HEK293 (cell line): ENCODE measurements around the gene GABBR2.

Experiments used
- CTCF ChIA-PET: fragments of 350-600 bp; formaldehyde crosslinking; extraction: SDS; loops from one replicate; lab custom pipeline; 2021; ENCODE audit warnings: antibody characterized with exemption; lab: Yijun Ruan, JAX
- POLR2A ChIA-PET: fragments of 300-600 bp; formaldehyde crosslinking; extraction: SDS; loops from one replicate; lab custom pipeline; 2020; ENCODE audit warnings: antibody characterized with exemption, inconsistent platforms; lab: Yijun Ruan, JAX
- H3K27ac ChIP-seq: fragments of 200-500 bp; sonication (Bioruptor generic); 2 replicates; pipeline ENCODE4 v1.5.1; 2014; ENCODE audit warnings: low read depth, low read length, control low read depth, inconsistent platforms; ENCODE audit errors: extremely low read depth
- H3K36me3 ChIP-seq, 2 experiments: fragments of 200-500 bp in 1 of 2; sonication (Bioruptor generic) in 1 of 2; 1 replicate in 1 of 2; 2 replicates in 1 of 2; pipeline ENCODE4 v1.5.1; 2014 to 2017; ENCODE audit warnings: inconsistent platforms in 2 of 2, low read length in 2 of 2; ENCODE audit not compliant: control insufficient read depth in 2 of 2, insufficient read depth in 1 of 2
- H3K4me1 ChIP-seq: fragments of 200-500 bp; sonication (Bioruptor generic); 2 replicates; pipeline ENCODE4 v1.5.1; 2014; ENCODE audit warnings: mild to moderate bottlenecking, low read length, inconsistent platforms; ENCODE audit not compliant: control insufficient read depth, insufficient read depth
- H3K4me3 ChIP-seq: 2 replicates; pipeline ENCODE4 v1.5.1; 2011; ENCODE audit warnings: low read depth, mild to moderate bottlenecking, control low read depth, low read length, moderate library complexity
- H3K9me3 ChIP-seq: fragments of 200-500 bp; sonication (Bioruptor generic); 2 replicates; pipeline ENCODE4 v1.5.1; 2014; ENCODE audit warnings: low read depth, low read length, inconsistent platforms; ENCODE audit not compliant: control insufficient read depth, insufficient read depth
- GFI1B ChIP-seq: fragments of 450-650 bp; formaldehyde crosslinking; IDR thresholded peaks from 2 replicates; pipeline ENCODE4 v1.5.1; 2016; ENCODE audit warnings: missing biosample characterization, missing genetic modification characterization
- MZF1 ChIP-seq: fragments of 450-650 bp; formaldehyde crosslinking; IDR thresholded peaks from 2 replicates; pipeline ENCODE4 v1.5.1; 2017; ENCODE audit warnings: missing biosample characterization, missing genetic modification characterization, borderline replicate concordance
- PBX3 ChIP-seq: sonication (generic); formaldehyde crosslinking; IDR thresholded peaks from 2 replicates; pipeline ENCODE4 v1.8.1; 2022; ENCODE audit warnings: mild to moderate bottlenecking, moderate library complexity, missing genetic modification reagents
- ZNF148 ChIP-seq: fragments of 450-650 bp; formaldehyde crosslinking; IDR thresholded peaks from 2 replicates; pipeline ENCODE4 v1.5.0; 2017; ENCODE audit warnings: missing biosample characterization, missing genetic modification characterization, borderline replicate concordance
- ZNF221 ChIP-seq: fragments of 450-650 bp; formaldehyde crosslinking; IDR thresholded peaks from 2 replicates; pipeline ENCODE4 v1.5.1; 2017; ENCODE audit warnings: missing biosample characterization, missing genetic modification characterization, borderline replicate concordance
- ZNF311 ChIP-seq: fragments of 450-650 bp; formaldehyde crosslinking; IDR thresholded peaks from 2 replicates; pipeline ENCODE4 v1.5.1; 2017; ENCODE audit warnings: missing biosample characterization, missing genetic modification characterization, borderline replicate concordance
- ZNF341 ChIP-seq: fragments of 450-650 bp; formaldehyde crosslinking; IDR thresholded peaks from 2 replicates; pipeline ENCODE4; 2016; ENCODE audit warnings: low read depth, missing biosample characterization, missing genetic modification characterization
- ZNF394 ChIP-seq: fragments of 450-650 bp; formaldehyde crosslinking; IDR thresholded peaks from 2 replicates; pipeline ENCODE4 v1.5.1; 2016; ENCODE audit warnings: missing biosample characterization, missing genetic modification characterization, mild to moderate bottlenecking, moderate library complexity, borderline replicate concordance
- ZNF513 ChIP-seq: fragments of 450-650 bp; IDR thresholded peaks from 2 replicates; pipeline ENCODE4 v1.5.1; 2018; ENCODE audit warnings: missing biosample characterization, missing genetic modification characterization
- ZNF521 ChIP-seq: fragments of 450-650 bp; formaldehyde crosslinking; IDR thresholded peaks from 2 replicates; pipeline ENCODE4 v1.5.1; 2017; ENCODE audit warnings: missing biosample characterization, mild to moderate bottlenecking, missing genetic modification characterization
- ZNF544 ChIP-seq: fragments of 450-650 bp; formaldehyde crosslinking; IDR thresholded peaks from 2 replicates; pipeline ENCODE4 v1.5.0; 2017; ENCODE audit warnings: missing biosample characterization, missing genetic modification characterization
- ZNF555 ChIP-seq: fragments of 450-650 bp; formaldehyde crosslinking; conservative IDR thresholded peaks from 2 replicates; pipeline ENCODE4 v1.5.1; 2017; ENCODE audit warnings: missing biosample characterization, mild to moderate bottlenecking, missing genetic modification characterization, inconsistent platforms
- ZNF600 ChIP-seq: fragments of 450-650 bp; formaldehyde crosslinking; IDR thresholded peaks from 2 replicates; pipeline ENCODE4 v1.5.1; 2016; ENCODE audit warnings: missing biosample characterization, missing genetic modification characterization
- ZNF621 ChIP-seq: fragments of 450-650 bp; formaldehyde crosslinking; IDR thresholded peaks from 2 replicates; pipeline ENCODE4 v1.5.1; 2017; ENCODE audit warnings: missing biosample characterization, missing genetic modification characterization
- ZNF768 ChIP-seq: fragments of 450-650 bp; formaldehyde crosslinking; IDR thresholded peaks from 2 replicates; pipeline ENCODE4 v1.5.1; 2018; ENCODE audit warnings: missing biosample characterization, mild to moderate bottlenecking, missing genetic modification characterization
- ZNF777 ChIP-seq: fragments of 450-650 bp; formaldehyde crosslinking; IDR thresholded peaks from 2 replicates; pipeline ENCODE4 v1.5.1; 2017; ENCODE audit warnings: missing biosample characterization, missing genetic modification characterization, borderline replicate concordance
- ZNF791 ChIP-seq: fragments of 450-650 bp; formaldehyde crosslinking; IDR thresholded peaks from 2 replicates; pipeline ENCODE4 v1.5.1; 2016; ENCODE audit warnings: missing biosample characterization, missing genetic modification characterization
- TF ChIP-seq, protein P1 (sequence below): fragments of 450-650 bp; formaldehyde crosslinking; IDR thresholded peaks from 2 replicates; pipeline ENCODE4 v1.5.1; 2016; ENCODE audit warnings: missing biosample characterization, missing genetic modification characterization
- TF ChIP-seq, protein P2 (sequence below): fragments of 450-650 bp; formaldehyde crosslinking; conservative IDR thresholded peaks from 2 replicates; pipeline ENCODE4 v1.5.1; 2016; ENCODE audit warnings: low read depth, missing biosample characterization, missing genetic modification characterization

The GABBR2 gene

GRCh38 chr9:98304381-98304780 is 404.4 kb downstream of the GABBR2 start:
- H3K4me3 ChIP-seq: no peak overlapping the region
- no peak for TF ChIP-seq MZF1 (tag by site-specific recombination)
- TF ChIP-seq PBX3 (CRISPR knock-in tag): no peak
- TF ChIP-seq, all 188 proteins: peak for 0
- CTCF ChIA-PET: no interaction called here
- POLR2A ChIA-PET: no interaction called here
- Histone ChIP-seq H3K36me3 (no peaks in the 10 kb centered on the region), H3K9me3 (no peaks in the 10 kb centered on the region), H3K4me1 (no peaks in the 10 kb centered on the region), H3K27ac (no peak overlapping the region)

GRCh38 chr9:98303633-98304125 is 405.1 kb downstream of the GABBR2 start:
- POLR2A ChIA-PET: no interaction called here

More at GRCh38 chr9:98303633-98304125, 405.1 kb downstream of the GABBR2 start:
- TF ChIP-seq ZNF341: no peak
- TF ChIP-seq ZNF394 (tag by site-specific recombination): no peak
- TF ChIP-seq, protein P1, sequence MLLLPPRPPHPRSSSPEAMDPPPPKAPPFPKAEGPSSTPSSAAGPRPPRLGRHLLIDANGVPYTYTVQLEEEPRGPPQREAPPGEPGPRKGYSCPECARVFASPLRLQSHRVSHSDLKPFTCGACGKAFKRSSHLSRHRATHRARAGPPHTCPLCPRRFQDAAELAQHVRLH: no peak
- no peak for TF ChIP-seq ZNF768 (tag by site-specific recombination)
- TF ChIP-seq ZNF311 (tag by site-specific recombination): no peak
- no peak for TF ChIP-seq ZNF777 (tag by site-specific recombination)
- no peak for TF ChIP-seq ZNF791 (tag by site-specific recombination)
- no peak for TF ChIP-seq ZNF148 (tag by site-specific recombination)
- no peak for TF ChIP-seq ZNF221 (tag by site-specific recombination)
- no peak for TF ChIP-seq ZNF521 (tag by site-specific recombination)
- no peak for TF ChIP-seq ZNF600
- TF ChIP-seq, protein P2, sequence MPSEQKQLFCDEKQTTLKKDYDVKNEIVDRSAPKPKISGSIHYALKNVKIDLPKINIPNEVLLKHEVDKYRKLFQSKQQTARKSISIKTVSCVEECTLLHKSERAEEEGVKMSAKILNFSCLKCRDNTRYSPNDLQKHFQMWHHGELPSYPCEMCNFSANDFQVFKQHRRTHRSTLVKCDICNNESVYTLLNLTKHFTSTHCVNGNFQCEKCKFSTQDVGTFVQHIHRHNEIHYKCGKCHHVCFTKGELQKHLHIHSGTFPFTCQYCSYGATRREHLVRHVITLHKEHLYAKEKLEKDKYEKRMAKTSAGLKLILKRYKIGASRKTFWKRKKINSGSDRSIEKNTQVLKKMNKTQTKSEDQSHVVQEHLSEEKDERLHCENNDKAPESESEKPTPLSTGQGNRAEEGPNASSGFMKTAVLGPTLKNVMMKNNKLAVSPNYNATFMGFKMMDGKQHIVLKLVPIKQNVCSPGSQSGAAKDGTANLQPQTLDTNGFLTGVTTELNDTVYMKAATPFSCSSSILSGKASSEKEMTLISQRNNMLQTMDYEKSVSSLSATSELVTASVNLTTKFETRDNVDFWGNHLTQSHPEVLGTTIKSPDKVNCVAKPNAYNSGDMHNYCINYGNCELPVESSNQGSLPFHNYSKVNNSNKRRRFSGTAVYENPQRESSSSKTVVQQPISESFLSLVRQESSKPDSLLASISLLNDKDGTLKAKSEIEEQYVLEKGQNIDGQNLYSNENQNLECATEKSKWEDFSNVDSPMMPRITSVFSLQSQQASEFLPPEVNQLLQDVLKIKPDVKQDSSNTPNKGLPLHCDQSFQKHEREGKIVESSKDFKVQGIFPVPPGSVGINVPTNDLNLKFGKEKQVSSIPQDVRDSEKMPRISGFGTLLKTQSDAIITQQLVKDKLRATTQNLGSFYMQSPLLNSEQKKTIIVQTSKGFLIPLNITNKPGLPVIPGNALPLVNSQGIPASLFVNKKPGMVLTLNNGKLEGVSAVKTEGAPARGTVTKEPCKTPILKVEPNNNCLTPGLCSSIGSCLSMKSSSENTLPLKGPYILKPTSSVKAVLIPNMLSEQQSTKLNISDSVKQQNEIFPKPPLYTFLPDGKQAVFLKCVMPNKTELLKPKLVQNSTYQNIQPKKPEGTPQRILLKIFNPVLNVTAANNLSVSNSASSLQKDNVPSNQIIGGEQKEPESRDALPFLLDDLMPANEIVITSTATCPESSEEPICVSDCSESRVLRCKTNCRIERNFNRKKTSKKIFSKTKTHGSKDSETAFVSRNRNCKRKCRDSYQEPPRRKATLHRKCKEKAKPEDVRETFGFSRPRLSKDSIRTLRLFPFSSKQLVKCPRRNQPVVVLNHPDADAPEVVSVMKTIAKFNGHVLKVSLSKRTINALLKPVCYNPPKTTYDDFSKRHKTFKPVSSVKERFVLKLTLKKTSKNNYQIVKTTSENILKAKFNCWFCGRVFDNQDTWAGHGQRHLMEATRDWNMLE (tag by site-specific recombination): no peak
- no peak for TF ChIP-seq ZNF544
- no peak for TF ChIP-seq ZNF513 (tag by site-specific recombination)
- TF ChIP-seq ZNF555 (tag by site-specific recombination): no peak
- no peak for TF ChIP-seq GFI1B
- no peak for TF ChIP-seq ZNF621
- no peak overlapping the region for H3K27ac ChIP-seq
- CTCF ChIA-PET: no interaction called here
- no peaks in the 10 kb centered on the region for H3K4me1 ChIP-seq
- H3K4me3 ChIP-seq: no peak overlapping the region
- no peaks in the 10 kb centered on the region for H3K36me3 ChIP-seq
- no peaks in the 10 kb centered on the region for H3K9me3 ChIP-seq
